HG03060 (cell line): Measurements from ENCODE around the gene CCDC146.
"Not testable (repeated sequence)": the region's sequence is repeated elsewhere in the genome, so short reads cannot be mapped to it uniquely, and the experiment has no call there.

Source experiments
- ATAC-seq: cut with Tn5 transposase; IDR thresholded peaks from one replicate; pipeline ENCODE4 v1.9.1; 2021; ENCODE audit warnings: low read depth, moderate number of reproducible peaks; ENCODE audit not compliant: unreplicated experiment

The CCDC146 gene

GRCh38 chr7:77121860-77122681, at the start of gene CCDC146:
CCDC146 (plus strand) TSS chr7:77122615; CDS start chr7:77167669, 45,054 bp downstream.
- ATAC-seq, result peak; percentile 94

GRCh38 chr7:77074786-77075396, 47.5 kb upstream of the CCDC146 start:
- not testable (repeated sequence) for ATAC-seq

GRCh38 chr7:77077060-77077459, 45.4 kb upstream of the CCDC146 start:
- ATAC-seq, result not testable (repeated sequence)

- ATAC-seq, result not testable (repeated sequence)
Measured at GRCh38 chr7:77079112-77079511, 43.3 kb upstream of the CCDC146 start.

GRCh38 chr7:77079624-77080023, 42.8 kb upstream of the CCDC146 start:
- not testable (repeated sequence) for ATAC-seq

GRCh38 chr7:77080236-77080635, 42.2 kb upstream of the CCDC146 start:
- not testable (repeated sequence) for ATAC-seq

- not testable (repeated sequence) for ATAC-seq
Measured at GRCh38 chr7:77082192-77082591, 40.2 kb upstream of the CCDC146 start.

- not testable (repeated sequence) for ATAC-seq
Measured at GRCh38 chr7:77092301-77092700, 30.1 kb upstream of the CCDC146 start.

- ATAC-seq, result not testable (repeated sequence)
Measured at GRCh38 chr7:77100501-77100900, 21.9 kb upstream of the CCDC146 start.

- not testable (repeated sequence) for ATAC-seq
Measured at GRCh38 chr7:77101187-77101586, 21.2 kb upstream of the CCDC146 start.

- ATAC-seq, result not testable (repeated sequence)
Measured at GRCh38 chr7:77102671-77103070, 19.7 kb upstream of the CCDC146 start.

- not testable (repeated sequence) for ATAC-seq
Measured at GRCh38 chr7:77105904-77106303, 16.5 kb upstream of the CCDC146 start.

- not testable (repeated sequence) for ATAC-seq
Measured at GRCh38 chr7:77107659-77108058, 14.8 kb upstream of the CCDC146 start.

- ATAC-seq, result not testable (repeated sequence)
Measured at GRCh38 chr7:77108362-77108761, 14.1 kb upstream of the CCDC146 start.

GRCh38 chr7:77112719-77113306, 9.6 kb upstream of the CCDC146 start:
- ATAC-seq, result not testable (repeated sequence)

- not testable (repeated sequence) for ATAC-seq
Measured at GRCh38 chr7:77125486-77125885, 3.1 kb downstream of the CCDC146 start.

GRCh38 chr7:77127009-77127408, 4.6 kb downstream of the CCDC146 start:
- not testable (repeated sequence) for ATAC-seq

- peak; percentile 64 for ATAC-seq
Measured at GRCh38 chr7:77128582-77129410, 6.4 kb downstream of the CCDC146 start.

- ATAC-seq, result not testable (repeated sequence)
Measured at GRCh38 chr7:77131781-77132180, 9.4 kb downstream of the CCDC146 start.

GRCh38 chr7:77138668-77139067, 16.3 kb downstream of the CCDC146 start:
- not testable (repeated sequence) for ATAC-seq
